MM.1S (cell line): ENCODE measurements around the gene EGLN3.

Source experiments
- CTCF ChIP-seq: fragments of 300-600 bp; sonication (generic); IDR thresholded peaks from 2 replicates; pipeline ENCODE4 v1.5.1; 2016; ENCODE audit warnings: antibody characterized with exemption, low read length, mixed read lengths
- EZH2phosphoT487 ChIP-seq: fragments of 300-600 bp; sonication (generic); IDR thresholded peaks from 2 replicates; pipeline ENCODE4 v1.6.1; 2018; ENCODE audit warnings: antibody characterized with exemption, low read length

- TF ChIP-seq CTCF = no peak
- TF ChIP-seq EZH2phosphoT487 = no peak
Observed at GRCh38 chr14:33897382-33897781, 53.5 kb downstream of the EGLN3 start.
